ENCODE measurements around the gene GCK.

GCK gene

DNA sequence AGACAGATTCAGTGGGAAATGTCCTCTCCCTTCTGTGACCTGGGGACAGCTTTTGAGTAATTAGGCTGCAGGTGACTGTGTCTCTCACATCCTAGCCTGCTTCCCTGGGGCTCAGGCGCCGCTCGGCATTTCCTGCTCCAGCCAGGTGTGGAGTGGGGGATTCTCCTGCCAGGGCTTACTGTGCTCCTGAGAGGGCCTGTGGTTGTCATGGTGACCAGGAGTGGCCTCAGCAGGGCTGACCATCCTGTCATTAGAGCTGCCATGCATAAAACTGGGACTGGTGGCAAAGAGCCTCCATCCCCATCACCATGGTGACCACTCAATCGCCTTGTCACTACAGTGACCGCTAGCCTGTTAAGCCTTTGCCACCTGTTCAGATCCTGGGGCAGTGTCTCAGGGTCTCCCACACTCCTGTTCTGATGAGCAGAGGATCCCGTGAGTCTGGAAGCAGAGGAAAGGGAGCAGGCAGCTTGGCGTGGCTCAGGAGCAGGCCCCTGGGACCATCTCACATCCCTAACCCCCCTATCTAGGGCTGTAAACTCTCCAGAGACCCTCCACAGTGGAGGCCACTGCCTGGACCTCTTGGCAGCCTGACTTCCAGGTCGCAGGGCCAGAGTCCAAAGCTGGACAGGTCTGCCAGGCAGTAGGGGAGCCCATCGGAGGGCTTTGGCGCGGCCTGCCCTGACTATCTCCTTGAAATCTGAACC is at the start of gene GCK:
GCK (minus strand) TSS at position 154 of the 707 bp plus-strand sequence. CDS start 486 bp downstream, outside the sequence.
- no peak for DNase-seq (ENCODE audit: low read depth in 2 of 2)

DNA sequence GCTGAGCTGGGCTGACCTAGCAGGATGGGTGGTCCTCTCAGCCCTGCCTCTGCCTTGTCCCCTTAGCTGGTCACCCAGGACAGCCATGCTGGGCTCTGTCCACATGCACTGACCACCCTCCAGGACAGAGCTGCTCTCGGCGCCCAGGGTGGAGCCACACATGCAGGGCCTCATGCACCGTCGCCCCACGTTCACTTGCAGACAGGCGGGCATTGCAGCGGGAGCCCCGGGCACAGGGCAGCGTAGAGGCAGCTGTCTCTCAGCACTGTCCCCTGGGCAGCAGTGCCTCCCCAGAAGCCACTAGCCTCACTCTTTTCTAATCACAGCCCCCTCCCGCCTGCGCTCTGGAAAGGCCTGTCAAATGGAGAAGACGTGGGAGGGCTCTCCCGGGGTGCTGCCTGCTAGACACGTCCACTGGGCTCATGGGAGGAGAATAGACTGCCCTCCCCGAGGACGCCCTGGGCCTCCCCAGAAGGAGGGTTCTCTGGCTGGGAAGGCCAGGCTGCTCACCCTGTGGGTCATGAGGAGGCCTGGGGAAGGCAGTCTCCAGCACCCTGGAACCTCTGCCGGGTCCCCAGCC is 49.0 kb upstream of the GCK start:
- no peak for DNase-seq (ENCODE audit: low read depth in 2 of 2)

DNA sequence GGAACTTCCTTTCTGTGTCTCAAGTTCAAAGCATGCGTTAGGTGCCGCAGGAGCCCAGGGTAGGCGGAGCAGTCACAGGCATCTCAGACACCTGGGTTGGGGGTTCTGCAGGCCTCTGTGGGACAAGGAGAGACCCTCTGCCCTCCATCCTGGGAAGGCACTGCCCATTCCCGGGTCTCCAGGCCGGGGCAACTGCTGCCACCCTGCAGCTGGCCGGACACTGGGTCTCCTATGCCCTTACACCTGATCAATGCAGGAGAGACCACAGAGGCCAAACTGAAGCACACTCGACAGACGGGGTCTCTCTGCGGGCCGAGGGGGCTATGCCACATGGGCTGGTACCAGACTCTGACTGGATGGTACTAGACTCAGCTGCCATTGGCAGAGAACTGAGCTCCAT is 48.5 kb upstream of the GCK start:
- DNase-seq (ENCODE audit: low read depth in 2 of 2) = no peak

DNA sequence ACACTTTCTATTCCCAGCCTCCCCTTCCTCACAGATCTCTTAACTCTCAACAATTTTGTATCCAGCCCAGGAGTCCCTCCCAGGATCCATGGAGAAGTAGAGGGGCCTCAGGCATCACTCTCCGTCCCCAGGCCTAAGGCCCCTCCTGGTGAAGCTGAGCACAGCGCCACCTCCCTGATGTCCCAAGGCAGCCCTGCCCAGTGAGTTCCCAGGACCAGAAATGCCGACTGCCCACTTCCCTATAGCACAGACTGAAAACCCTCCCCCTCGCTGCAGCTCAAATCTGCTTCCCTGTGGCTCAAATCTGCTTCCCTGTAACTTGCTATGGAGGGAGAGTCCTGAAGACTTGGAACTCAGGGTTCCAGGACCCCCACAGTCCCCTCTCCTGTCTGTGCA is 47.1 kb upstream of the GCK start:
- no peak for DNase-seq (ENCODE audit: low read depth in 2 of 2)

DNA sequence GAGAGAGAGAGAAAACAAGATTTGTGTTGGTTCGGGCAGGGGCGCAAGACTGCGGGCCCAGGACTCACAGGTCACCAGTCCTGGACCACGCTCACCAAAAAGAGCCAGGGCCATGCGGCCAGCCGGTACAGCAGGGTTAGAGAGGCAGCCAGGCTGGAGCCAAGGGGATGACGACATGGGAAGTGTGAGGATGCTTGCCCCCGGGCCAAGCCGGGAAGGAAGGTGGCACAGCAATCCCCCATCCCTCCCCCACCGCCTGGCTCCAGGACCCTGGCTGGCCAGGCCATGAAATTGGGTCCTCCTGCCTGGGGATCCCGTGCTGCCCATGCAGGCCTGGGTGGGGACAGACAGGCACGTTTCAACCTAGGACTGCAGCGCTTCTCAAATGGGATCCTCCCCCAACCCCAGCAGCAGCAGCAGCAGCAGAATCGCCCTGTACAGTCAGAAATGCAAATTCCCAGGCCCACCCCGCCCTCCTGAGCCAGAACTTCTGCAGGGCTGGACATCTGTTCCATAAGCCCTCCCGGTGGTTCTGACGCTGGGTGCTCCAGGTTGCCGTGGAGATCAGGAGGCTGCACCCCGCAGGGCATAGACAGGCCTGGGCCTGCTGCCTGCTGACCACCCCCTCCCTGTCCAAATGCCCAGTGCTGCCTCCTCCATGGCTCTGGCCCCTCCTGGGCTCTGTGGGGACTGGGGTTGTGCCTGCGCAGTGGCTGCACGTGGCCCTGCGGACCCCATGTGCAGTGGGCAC is 46.5 kb upstream of the GCK start:
- DNase-seq (ENCODE audit: low read depth in 2 of 2) = no peak

DNA sequence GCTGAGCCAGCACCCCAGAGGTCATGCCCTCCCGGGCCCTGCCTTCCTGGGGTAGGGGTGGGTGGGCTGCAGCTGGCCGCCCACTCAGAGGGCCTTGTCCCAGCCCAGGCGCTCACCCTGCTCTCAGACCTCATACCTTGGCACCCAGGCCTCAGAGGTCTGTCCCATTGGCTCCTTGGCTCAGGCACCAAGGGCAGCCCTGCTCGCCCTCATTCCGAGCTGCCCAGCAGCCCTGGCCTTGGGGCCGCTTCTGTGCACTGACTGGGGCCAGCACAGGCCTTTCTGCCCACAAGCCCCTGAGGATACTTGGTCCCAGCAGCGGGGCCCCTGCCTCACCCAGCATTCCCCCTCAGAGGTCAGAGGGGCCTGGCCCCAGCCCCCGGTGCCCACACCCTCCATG is 45.8 kb upstream of the GCK start:
- no peak for DNase-seq (ENCODE audit: low read depth in 2 of 2)

DNA sequence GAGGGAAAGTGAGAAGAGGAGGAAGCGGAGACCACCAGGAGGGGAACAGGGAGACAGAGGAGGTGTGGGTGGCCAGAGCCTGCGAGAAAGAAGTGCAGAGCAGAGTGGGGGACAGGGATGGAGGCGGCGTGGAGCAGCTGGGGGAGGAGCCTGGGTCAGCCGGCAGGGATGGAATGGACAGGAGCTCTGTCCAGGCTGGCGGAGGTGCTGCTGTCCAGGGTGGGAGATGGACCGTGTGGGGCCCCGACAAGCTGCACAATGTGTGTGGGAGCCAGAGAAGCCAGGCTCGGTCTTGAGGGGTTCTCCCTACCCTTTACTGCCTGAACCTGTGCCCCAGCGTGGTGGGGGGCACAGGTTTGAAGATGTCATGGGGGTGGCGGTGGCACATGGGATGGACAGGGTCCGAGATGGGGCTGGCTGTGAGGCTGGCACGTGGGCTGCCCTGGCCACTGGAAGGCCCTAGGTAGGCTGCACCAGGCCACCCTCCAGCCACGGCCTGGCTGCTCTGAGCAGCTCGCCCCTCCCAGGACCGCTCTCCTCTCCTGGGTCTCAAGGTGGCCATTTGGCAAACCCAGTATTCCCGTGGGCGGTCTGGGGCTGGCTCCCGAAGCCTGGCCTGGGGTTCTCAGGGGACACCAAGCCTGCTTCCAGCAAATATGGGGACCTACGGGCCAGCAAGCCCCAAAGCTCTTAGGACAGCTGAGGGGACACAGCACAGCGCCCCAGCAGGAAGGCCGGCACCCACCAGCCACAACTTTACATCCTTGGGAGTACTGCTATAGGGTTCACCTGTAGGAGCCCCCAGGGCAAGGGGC is 43.9 kb upstream of the GCK start:
- DNase-seq (ENCODE audit: low read depth in 2 of 2) = no peak

DNA sequence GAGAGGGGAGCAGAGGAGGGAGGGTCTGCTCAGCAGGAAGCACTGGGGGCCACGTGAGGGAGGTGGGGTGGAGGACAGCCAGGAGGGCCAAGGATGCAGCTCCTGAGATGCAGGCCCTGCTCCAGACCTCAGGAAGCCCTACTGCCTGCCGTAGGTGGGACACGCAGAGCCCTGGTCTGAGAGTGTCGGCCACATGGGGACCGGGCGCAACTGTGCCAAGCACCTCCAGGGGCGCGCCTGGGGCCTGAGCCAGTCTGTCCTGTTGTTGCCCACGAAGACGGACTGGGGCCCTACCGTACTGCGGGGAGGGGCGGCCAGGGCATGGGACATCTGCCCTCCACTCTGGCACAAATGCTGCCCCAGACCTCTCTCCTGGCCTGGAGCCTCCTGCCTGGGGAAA is 43.2 kb upstream of the GCK start:
- no peak for DNase-seq (ENCODE audit: low read depth in 2 of 2)

DNA sequence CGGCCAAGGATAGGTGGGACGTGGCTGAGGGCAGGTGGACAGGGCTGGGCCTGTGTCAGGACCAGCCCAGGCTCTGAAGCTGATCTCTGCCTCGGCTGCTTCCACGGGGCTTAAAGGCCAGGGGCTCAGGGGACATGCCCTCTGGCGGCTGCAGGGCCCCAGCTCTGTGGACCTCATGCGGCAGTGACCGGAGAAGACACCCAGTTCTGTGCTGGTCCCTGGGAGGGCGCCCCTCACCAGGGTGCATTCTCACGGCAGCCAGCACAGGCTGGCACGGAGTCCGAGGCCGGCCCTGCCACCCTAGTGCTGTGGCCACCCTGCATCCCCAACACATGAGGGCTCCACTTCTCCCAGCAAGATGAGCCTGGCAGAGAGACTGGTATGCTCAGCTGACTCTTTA is 41.8 kb upstream of the GCK start:
- DNase-seq (ENCODE audit: low read depth in 2 of 2) = no peak

DNA sequence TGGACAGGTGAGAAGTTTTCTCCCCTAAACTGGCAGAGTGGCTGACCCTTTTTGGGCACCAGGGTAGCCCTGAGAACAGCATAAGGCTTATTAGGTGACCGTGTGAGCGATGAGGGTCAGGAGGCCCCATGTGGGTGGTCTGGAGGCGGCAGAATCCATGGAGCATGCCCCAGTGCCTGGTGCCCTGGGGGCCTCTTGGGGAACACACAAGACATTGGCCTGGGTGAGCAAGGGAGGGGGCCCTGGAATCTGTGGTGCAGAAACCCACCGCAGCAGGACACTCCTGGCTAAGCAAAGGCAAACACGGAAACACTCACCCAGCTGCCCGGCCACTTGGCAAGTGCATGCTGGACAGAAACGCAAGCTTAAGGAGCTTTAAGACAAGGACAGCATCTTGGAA is 41.0 kb upstream of the GCK start:
- DNase-seq (ENCODE audit: low read depth in 2 of 2) = no peak

DNA sequence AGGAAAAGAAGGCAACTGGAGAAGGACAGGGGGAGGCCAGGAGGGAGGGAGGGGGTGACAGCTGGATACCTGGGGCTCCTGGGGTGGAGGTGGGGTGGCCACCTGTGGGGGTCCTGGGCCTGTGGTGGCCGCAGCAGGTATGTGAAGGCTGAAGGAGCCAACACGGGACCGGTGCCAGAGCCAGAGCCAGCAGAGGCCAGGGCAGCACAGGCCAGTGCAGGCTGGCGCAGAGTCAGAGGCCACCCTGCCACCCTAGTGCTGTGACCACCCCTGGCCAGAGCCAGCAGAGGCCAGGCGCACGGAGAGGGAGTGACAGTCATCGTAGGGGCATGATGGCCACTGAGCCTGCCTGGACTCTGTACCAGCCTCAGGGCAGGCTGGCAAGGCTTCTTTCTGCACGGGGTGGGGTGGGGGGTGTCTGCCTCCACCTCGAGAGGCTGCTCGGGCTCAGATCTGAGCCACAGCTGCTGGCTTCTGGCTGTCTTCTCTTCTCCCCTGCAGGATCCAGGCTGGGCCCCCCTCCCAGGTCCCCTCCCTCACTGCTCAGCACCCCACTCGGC is 40.4 kb upstream of the GCK start:
- DNase-seq (ENCODE audit: low read depth in 2 of 2) = no peak

DNA sequence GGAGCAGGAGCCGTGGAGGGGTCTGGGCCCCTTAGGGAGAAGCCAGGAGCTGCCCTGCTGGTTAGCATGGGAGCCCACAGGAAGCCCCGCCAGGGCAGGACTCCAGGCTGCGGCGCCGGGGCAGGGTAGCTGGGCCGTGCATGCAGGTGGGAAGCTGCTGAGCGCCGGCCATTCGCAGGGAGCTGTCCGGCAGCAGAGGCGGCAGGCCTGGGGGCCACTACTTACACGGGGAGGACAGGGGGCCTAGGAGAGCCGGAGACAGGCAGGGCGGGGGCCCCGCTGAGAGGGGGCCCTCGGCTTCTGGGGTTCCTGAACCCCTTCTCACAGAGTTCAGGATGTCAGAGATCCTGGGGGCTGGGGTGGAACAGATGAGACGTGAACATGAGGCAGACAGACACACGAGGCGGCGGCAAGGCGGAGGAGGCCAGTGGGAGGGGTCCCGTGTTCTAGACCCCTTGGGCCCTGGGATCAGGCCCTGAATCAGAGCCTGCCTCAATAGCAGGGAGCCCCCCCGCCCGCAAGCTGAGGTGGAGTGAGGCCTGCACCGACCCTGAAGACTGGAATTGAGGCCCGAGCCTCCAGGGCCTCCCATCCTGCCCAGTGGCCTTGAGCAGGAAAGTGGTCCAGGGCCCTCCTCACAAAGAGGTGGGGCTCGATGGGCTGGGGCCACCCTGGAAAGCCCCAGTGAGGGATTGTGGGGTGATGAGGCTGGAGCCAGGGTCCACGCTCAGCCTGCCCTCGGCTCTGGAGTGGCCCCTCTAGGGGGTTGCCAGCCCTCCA is 39.5 kb upstream of the GCK start:
- no peak for DNase-seq (ENCODE audit: low read depth in 2 of 2)

DNA sequence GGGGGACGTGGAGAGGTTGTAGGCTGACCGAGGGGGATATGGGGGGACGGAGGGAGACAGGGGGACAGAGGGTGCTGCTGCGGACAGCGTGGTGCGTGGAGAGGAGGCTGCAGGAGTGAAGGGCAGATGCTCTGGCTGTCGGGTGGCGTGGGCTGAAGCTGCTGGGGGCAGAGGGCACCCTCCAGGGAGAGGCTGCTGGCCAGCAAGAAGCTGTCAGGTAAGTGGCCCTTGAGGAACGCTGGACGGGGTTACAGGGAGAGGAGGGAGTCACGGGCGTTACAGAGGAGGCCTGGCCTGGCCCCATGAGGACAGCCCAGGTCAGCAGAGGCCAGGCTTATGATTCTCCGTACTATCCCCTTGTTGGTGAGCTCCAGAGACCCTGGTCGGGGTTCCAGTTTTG is 38.7 kb upstream of the GCK start:
- no peak for DNase-seq (ENCODE audit: low read depth in 2 of 2)

DNA sequence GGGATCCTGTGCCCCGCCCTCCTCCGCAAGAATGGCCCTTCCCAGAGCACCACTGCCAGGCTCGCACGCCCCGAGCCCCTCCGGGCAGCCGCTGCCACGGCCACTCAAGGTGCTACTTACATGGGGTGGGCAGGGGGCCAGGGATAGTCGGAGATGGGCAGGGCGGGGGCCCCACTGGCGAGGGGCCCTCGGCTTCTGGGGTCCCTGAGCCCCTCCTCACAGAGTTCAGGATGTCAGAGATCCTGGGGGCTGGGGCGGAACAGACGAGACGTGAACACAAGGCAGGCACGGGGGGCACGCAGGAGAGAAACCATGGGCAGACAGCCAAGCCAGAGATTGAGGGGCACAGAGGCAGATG is 37.1 kb upstream of the GCK start:
- no peak for DNase-seq (ENCODE audit: low read depth in 2 of 2)

DNA sequence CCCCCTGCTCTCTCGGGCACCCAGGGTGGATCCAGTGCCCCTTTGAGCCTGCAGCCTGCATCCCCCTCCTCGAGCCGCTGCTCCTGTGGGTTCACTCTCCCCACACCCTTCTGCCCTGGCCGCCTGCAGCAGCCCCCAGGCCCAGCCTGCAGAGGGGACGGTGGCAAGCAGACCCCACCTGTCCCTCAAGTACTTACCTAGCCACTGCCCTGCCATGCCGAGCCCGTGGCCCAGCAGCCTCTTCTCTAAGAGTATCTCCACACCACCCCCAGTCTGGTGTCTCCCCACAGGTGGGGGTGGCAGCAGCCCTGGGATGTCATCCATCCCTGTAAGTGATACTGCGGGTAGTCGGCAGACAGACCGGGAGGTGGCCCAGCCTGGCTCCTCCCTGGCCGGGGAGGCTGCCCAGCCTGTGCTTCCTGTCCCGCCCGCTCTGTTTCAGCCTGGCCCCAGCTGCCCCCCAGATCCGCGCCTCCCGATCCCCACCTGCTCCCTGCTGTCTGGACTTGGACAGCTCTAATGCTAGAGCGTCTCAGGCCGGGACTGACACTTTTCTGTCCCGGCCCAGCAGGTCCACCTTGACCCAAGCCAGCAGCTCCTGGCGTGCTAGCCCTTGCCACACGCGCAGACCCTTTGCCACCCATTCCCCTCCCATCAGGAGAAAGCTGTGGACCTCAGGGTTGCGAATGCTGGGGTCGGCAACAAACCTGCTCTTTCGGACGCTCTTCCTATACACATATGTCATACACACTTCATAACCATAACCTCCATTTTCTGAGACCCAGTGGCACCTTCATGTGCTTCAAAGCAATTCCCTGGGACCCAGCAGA is 36.5 kb upstream of the GCK start:
- no peak for DNase-seq (ENCODE audit: low read depth in 2 of 2)

DNA sequence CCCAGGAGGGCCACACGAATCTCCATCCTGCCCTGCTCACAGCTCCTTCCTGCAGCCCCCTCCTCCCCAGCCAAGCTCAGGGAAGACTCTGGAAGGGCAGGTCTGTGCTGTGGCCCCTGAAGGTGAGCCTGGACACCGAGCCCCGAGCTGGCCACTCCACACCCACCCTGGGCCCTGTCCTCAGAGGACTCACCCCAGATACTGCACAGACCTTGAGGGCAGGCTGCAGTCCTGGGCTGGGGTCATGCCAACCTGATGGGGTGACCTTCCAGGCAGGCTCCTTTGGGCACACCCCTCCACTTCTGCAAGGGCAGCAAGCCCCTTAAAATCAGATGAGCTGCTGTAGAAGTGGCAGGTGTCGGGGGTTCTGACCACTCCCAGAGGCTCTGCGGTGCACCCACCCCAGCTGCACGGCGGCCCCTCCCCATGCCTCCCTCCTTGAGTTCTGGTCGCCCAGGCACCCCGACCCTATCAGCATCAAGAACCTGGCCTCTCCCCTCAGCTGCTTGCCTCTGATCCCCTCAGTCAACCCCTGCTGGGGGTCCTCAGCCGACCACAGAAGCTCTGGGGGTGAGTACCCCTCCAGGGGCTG is 35.8 kb upstream of the GCK start:
- no peak for DNase-seq (ENCODE audit: low read depth in 2 of 2)

DNA sequence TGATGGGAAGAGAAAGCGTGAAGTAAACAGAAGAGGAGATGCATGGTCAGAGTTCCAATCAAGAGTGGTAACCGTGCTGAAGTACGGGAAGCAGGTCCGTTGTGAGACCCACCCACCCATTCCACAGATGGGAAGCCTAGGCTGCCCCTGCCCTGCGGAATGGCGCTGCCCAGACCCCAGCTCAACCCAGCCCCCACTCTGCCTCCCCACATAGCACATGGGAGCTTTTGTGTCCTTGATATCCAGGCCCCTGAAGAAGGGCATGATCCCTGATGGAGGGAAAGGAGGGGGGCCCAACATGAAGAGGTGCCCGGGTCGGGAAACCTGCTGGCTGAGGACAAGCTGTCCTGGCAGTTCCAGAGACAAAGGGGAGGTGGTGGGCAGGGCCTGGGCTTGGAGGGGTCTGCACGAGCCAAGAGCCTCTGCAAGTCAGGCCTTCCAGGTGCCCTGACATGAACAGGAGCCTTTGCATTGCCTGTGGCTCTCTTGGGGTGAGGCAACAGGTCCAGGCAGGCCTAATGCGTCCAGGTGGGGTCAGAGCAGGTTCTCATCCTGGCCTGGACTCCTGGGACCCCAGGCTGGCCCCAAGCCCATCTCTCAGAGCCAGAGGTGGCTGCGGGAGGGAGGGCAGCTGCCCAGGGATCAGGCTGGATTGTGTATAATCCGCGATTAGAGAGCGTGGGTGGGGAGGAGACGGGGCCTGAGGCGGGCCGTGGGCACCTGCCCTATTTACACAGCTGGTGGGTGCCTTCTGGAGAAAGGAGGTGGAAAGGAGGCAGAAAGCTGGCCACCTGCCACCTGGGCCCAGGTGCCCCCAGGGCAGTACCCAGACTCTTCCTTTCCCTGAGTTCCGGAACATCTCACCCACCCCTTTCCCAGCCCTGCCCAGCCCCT is 35.1 kb upstream of the GCK start:
- no peak for DNase-seq (ENCODE audit: low read depth in 2 of 2)

DNA sequence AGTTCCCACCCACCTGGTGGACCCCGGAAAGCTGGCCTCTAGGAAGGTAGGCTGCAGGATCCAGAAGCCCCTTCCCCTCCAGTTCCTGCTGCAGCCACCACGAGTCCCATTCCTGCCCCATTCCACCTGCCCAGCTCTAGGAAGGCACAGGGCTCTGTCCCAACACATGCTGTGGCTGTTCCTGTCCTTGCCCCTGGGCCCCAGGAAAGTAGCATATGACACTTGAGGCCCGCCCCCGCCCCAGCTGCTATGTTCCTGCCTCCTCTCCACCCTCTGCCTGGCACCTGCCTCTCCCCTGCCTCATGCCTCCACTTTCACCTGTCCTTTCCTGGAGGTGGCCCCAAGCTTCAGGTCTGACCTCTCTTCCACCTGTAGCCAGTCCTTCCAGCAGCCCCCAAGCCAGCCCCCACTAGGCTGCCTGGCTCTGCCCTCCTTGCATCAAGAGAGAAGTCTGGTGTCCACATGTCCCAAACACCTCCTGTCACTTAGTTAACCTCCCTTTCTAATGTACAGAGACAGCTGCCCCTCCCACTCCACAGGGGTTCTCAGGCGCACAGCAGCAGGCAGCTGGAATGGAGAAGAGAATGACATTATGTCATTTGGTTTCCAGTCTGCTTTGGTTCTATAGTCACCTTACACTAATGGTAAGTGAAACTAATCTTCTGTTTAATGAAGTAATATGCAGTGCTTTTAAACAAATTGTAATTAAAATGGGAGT is 34.3 kb upstream of the GCK start:
- DNase-seq (ENCODE audit: low read depth in 2 of 2) = no peak
